Lower leg skin (tissue), 4 donors: Measurements from ENCODE around the gene PTDSS2. TPM values are rescaled to one million over a fixed set of nuclear protein-coding genes. Genes with fewer than 3 reads are reported as not detected.

ENCODE experiments used
- DNase-seq, 2 donors: peaks; one replicate each; pipeline ENCODE4 v3.0.0-alpha.2; 2019; ENCODE audit warnings: low spot score in 2 of 2
- H3K4me3 ChIP-seq: fragments of 200-600 bp; sonication (generic); 2 replicates; pipeline ENCODE4 v1.5.1; 2017; ENCODE audit warnings: mild to moderate bottlenecking, low read depth; ENCODE audit not compliant: poor library complexity, severe bottlenecking
- CTCF ChIP-seq, 3 donors: fragments of 450-650 bp; IDR thresholded peaks; one replicate each; pipeline ENCODE4 v1.5.1; 2016; ENCODE audit warnings: antibody characterized with exemption in 3 of 3, mild to moderate bottlenecking in 3 of 3, moderate library complexity in 2 of 3
- POLR2A ChIP-seq, 2 donors: fragments of 450-650 bp; IDR thresholded peaks; one replicate each; pipeline ENCODE4 v1.6.1; 2016 to 2017; ENCODE audit warnings: antibody characterized with exemption in 2 of 2, mild to moderate bottlenecking in 1 of 2, moderate library complexity in 1 of 2
- WGBS, 2 donors: methylation state at CpG; one replicate each; pipeline ENCODE4 v1.1.5; 2018; 5-methylcytosine and 5-hydroxymethylcytosine counted together
- intact Hi-C: fragments of 100-400 bp; cut with DNase I; formaldehyde crosslinking; loops from one replicate; pipeline ENCODE4 v1.15.0; 2023; ENCODE audit warnings: low total_unique reads
- total RNA-seq, 4 donors: library from RNA; depleted of rRNA; stranded (reverse); fragments of >200 nt; gene quantifications; one replicate each; pipeline ENCODE4 v1.1.0, GENCODE V29; 2016

PTDSS2 gene
- total RNA-seq, 4 donors from 2014 or later = 35.0 to 108 (median 38.7) TPM

DNA sequence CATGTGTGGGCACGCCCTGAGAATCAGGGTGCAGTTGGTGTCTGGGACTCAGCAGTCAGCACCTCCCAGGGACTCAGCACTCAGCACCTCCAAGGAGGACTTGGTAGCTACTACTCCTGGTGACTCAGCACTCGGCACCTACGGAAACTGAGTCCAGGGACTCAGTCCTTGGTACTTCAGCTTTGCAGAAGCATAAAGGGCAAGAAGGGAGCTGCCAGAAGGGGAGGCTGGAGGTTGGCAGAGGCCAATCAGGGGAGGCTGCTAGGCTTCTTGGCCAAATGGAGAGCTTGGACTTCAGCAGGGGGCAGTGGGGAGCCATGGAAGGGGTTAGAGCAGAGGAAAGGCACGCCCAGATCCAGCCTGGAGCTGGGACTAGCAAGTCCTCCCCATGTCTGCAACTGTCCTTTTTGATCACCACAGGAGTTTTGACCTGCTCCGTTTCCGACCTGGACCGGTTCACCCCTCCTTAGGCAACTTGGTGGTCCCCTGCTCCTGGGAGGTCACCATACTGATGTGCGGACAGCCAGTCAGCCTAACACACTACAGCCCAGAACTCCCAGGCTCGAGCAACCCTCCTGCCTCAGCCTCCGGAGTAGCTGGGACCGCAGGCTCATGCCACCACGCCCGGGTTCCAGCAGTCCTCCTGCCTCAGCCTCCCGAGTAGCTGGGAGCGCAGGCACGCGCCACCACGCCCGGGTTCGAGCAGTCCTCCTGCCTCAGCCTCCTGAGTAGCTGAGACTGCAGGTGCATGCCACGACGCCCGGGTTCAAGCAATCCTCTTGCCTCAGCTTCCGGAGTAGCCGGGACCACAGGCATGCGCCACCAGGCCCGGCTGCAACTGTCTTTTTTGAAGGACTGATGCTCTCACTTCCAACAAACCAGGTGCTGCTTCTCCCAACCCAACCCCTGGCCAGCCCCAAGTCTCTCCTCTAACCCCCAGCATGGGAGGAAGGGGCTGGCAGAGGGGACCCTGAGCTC, 9.7 kb upstream of the PTDSS2 start:
- intact Hi-C loops = no loop called here
- TF ChIP-seq CTCF (IDR thresholded peaks at IDR 0.05) (no peak), POLR2A (IDR thresholded peaks at IDR 0.05) (no peak)
- DNase-seq = no peak
- no peak overlapping the region for H3K4me3 ChIP-seq
- WGBS, 2 donors = 89% methylated on average over 13 to 26 of the region's 27 CpGs

DNA sequence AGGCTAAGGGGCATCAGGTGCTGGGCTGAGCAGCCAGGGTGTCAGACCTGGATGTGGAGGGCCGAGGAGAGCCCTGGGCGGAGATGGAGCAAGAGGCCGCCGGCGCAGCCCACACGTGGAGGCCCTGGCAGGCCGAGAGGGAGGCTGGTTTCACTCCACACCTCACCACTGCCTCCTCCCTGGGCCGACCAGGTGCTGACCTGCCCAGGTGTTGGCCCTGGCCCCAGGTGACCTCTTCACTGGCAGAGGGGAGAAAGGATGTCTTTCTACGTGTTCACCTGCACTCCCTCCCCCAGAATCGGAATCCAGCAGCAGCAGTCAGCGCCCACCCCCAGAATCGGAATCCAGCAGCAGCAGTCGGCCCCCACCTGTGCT, 9.0 kb upstream of the PTDSS2 start:
- 53 to 77% methylated on average over 4 to 13 of the region's 13 CpGs for WGBS, 2 donors
- no peak for DNase-seq
- intact Hi-C loops = no loop called here
- H3K4me3 ChIP-seq = no peak overlapping the region
- TF ChIP-seq CTCF (IDR thresholded peaks at IDR 0.05) = no peak
- TF ChIP-seq POLR2A (IDR thresholded peaks at IDR 0.05) = no peak

- 13 to 15% methylated on average over 16 to 20 of the region's 35 CpGs for WGBS, 2 donors
- no peak for DNase-seq
- TF ChIP-seq CTCF (IDR thresholded peaks at IDR 0.05) (no peak), POLR2A (IDR thresholded peaks at IDR 0.05) (no peak)
- intact Hi-C loops = no loop called here
- H3K4me3 ChIP-seq = no peak within 1 kb of the TSS
Observed at GRCh38 chr11:441418-442274, 8.4 kb upstream of the PTDSS2 start, which contains the start of gene ANO9. ANO9 (minus strand) TSS chr11:442011; CDS start chr11:441926, 85 bp downstream.

DNA sequence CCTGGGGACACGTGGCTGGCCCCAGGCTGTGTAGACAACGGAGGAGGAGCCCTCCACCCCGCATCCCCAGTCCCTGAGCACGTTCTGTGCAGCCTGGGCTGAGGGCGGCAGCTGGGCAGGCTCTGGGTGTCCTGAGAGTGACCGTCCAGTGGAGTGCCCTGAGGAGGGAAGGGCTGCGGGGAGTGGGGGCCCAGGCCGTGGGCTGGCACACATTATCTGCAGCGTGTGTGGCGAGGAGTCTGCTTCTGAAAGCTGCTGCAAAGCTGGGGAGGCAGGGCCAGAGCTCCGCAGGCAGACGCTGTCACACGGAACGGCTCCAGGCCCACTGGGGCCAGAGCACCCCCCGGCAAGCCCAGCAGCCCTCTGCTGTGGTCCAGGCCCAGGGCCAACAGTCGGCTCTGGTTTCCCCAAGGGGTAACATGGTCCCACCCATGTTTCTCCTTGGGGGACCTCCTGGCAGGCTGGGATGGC, 7.4 kb upstream of the PTDSS2 start:
- 39% methylated on average over 9 of the region's 16 CpGs; no CpG with 5 or more reads in 1 of the 2 donors for WGBS, 2 donors
- TF ChIP-seq CTCF (IDR thresholded peaks at IDR 0.05) (no peak), POLR2A (IDR thresholded peaks at IDR 0.05) (no peak)
- intact Hi-C loops = no loop called here
- no peak overlapping the region for H3K4me3 ChIP-seq
- DNase-seq = no peak

DNA sequence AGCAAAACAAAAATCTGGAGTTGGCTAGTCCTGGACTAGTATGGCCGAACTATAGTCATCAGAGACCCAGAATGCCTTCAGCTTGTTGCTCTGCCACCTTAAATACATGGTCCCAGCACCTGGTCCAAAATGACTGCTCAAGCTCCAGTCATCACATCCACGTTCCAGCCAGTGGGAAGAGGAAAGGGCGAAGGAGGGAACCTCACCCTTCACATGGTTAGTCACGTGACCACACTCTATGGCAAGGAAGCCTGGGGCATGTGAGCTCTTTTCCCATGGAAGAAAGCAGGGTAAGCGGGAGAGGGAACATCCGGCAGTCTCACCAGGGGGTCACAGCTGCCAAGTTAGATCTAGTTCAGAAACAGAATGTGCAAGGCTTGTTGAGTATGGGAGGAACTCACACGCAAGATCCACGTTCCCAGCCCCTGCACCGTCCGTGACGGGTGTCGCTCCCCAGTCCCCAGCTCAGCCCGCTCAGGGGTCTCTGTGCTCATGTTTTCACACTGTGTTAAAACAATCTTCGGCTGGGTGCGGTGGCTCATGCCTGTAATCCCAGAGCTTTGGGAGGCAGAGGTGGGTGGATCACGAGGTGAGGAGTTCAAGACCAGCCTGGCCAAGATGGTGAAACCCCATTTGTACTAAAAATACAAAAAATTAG, 6.4 kb upstream of the PTDSS2 start:
- intact Hi-C loops = no loop called here
- no peak overlapping the region for H3K4me3 ChIP-seq
- no peak for TF ChIP-seq POLR2A (IDR thresholded peaks at IDR 0.05)
- no peak for TF ChIP-seq CTCF (IDR thresholded peaks at IDR 0.05)
- DNase-seq = peak in 1 of 2 donors; percentile 58
- 61 to 64% methylated on average over 15 to 16 of the region's 16 CpGs for WGBS, 2 donors
